H54 (cell line): Measurements from ENCODE around the gene TAS1R2.

Experiments
- DNase-seq: peaks from one replicate; pipeline ENCODE4 v3.0.0; 2011; ENCODE audit warnings: low spot score, mixed read lengths; ENCODE audit not compliant: insufficient read length
- FAIRE-seq: peaks from 3 replicates; lab custom pipeline; 2011; peaks lifted over from hg19 to GRCh38; lab: Jason Lieb, UNC
- POLR2A ChIP-seq: IDR thresholded peaks from 2 replicates; pipeline ENCODE4 v1.6.1; 2011; ENCODE audit warnings: low read depth, mild to moderate bottlenecking, low read length

The TAS1R2 gene

DNA sequence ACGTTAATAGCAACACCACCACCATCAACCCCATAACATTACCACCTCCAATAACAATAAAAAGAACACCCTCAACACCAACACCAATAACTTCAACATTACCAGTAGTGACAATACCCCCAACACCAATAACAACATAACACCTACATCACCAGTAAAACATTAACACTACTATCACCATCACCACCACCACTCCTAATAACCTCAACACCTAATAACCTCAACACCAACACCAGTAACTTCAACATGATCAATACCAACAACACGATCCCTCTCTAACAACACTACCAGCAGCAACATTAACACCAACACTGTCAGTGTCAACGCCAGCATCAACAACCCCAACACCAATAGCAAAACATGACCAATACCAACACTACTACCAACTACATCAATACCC, 57.2 kb downstream of the TAS1R2 start:
- no peak for TF ChIP-seq POLR2A
- DNase-seq (no peak), FAIRE-seq (no peak)

DNA sequence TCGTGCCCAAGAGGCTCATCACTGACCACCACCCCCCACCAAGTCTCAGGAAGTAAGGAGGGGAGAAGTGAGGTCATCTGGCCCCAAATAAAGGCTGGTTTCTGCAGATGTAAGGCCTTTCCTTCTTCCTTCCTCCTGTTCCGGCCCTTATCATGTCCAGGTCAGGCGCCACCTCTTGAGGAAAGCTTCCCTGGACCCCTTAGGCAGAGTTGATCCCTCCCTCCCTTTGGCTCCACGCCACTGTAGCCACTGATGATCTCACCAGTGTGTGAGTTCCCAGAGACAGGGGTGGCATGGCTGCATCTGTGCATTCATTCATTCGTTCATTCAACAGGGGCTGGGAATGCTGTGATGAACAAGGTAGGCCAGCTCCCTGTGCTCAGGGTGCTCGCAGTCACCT, 59.2 kb downstream of the TAS1R2 start:
- TF ChIP-seq POLR2A = no peak
- DNase-seq (no peak), FAIRE-seq (no peak)

DNA sequence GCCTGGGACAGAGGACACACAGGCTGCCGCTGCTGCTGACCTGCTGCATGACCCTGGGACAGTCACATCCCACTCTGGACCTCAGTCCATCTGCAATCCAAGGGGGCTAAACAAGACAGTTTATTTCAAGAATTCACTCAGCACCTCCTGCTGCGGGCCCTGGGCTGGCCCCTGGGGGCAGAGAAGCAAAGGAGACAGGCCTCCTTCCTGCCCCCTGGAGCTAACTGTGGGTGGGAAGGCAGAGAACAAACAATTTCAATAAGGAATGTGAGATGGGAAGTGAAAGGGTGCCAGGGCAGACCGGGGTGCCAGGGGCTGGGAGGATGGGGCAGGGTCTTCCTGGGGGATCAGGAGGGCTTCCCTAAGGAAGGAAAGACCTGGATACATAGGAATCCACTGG, 60.0 kb downstream of the TAS1R2 start:
- FAIRE-seq (no peak), DNase-seq (no peak)
- no peak for TF ChIP-seq POLR2A

- no peak for DNase-seq
- TF ChIP-seq POLR2A = no peak
- no peak for FAIRE-seq
These were observed 60.5 kb downstream of the TAS1R2 start for GRCh38 chr1:18798946-18799345.

- DNase-seq = no peak
- no peak for TF ChIP-seq POLR2A
- no peak for FAIRE-seq
These were observed 60.9 kb downstream of the TAS1R2 start for GRCh38 chr1:18798533-18798932.

DNA sequence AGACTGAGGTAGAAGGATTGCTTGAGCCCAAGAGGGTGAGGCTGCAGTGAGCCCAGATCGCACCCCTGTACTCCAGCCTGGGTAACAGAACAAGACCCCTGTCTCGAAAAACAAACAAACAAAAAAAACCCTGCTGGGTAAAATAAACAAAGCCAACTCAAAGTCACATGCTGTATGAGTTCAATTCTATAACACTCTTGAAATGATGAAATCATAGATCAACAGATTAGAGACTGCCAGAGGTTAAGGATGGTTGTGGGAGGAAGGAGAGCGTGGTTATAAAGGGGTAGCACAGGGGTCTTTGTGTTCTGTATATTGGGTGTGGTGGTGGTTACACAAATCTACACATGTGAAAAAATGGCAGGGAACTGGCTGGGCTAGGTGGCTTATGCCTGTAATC, 62.5 kb downstream of the TAS1R2 start:
- FAIRE-seq (no peak), DNase-seq (no peak)
- TF ChIP-seq POLR2A = no peak

DNA sequence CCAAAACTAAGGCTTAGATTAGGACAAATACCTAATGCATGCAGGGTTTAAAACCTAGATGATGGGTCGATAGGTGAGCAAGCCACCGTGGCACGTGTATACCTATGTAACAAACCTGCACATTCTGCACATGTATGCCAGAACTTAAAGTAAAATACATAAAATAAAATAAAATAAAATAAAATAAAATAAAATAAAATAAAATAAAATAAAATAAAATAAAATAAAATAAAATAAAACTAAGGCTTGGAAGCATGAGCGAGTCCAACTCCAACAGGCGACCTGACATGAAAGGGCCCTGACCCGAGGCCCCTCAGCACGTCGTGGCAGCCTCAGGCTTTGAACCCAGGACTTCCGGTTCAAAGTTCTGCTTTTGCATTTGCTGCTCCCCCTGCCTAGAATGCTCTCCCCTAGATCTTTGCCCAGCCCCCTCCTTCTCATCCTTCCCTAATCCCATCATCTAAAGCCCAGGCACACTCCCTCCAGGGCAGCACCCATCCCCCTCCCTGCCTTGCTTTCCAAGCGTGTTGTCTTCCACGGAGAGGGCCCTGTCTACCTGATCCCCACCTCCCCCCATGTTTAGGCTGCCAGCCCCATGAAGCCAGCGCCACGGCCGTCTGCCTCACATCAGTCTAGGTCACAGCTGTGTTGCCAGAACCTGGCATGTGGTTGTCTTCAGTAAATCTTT, 64.3 kb downstream of the TAS1R2 start:
- FAIRE-seq (no peak), DNase-seq (no peak)
- TF ChIP-seq POLR2A = no peak

DNA sequence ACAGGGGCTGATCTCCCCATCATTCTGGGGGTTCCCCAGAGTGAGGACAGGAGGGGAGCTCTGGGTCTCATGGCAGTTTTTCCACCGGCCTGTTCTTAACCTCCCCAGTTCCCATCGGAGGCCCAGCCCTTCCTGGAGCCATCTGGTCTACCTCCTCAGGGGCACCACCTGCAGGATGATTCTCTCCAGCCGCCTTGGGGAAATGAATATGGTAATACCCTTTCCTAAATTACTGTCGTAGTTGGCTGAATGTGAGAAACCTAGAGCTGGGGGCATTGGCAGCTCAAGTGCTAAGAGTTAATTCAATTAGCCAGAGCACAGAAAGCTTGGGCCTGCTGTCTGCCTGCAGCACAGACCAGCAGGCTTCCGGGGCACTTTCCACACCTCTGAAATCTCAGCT, 64.9 kb downstream of the TAS1R2 start:
- no peak for FAIRE-seq
- no peak for TF ChIP-seq POLR2A
- no peak for DNase-seq

DNA sequence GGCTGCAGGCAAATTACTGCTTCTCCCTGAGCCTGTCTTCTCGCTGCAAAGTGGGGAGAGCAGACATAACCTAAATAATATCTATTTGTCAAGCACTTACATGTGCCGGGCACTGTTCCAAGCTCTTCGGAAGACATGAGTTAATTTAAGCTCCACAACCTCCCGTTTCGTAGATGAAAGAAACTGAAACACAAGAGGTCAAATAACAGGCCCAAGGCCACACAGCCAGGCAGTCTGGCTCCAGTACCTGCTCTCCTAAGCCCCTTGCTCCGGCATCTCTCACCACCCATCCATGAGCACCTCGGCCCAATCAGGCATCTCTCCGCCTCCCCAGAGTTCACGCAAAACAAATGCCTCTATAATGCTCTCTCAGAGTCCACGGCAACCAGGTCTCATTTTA, 65.4 kb downstream of the TAS1R2 start:
- no peak for TF ChIP-seq POLR2A
- no peak for FAIRE-seq
- no peak for DNase-seq

DNA sequence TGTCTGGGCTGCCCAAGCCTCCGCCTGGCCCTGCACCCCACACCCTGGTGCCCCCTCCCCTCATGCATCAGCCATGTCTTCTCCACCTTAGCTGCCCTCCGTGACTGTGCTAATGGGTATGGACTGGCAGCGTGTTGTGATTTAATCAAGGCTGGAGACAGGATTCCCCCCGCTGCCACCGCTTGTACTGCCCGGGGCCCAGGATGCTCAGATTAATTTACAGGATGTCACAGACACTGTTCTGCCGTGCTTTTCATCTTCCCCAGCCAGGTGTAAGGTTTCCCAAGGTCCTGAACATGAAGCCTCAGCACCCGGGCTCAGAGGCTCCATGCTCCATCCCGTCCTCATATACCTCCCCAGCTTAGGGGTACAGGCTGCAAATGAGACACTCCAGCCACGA, 66.3 kb downstream of the TAS1R2 start:
- no peak for TF ChIP-seq POLR2A

DNA sequence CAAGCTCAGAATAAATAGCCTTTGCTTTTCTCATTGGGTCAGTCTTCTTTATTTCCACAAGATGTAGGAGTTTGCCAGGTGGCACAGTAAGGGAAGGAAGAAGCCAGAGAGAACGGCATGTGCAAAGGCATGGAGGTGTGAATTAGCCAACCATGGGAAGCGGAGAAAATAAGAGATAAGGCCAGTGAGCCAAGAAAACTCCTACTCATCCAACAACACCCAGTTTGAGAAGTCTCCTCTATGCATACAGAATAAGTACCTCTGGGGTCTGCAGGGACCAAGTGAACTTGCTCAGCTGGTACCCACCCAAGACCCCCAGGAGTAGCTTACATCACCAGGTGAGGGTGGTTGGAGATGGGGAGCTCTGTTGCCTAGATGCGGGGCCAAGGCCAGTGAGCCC, 66.7 kb downstream of the TAS1R2 start:
- DNase-seq = no peak
- no peak for FAIRE-seq
- TF ChIP-seq POLR2A = no peak

More for the DNA sequence above, 66.3 kb downstream of the TAS1R2 start:
- no peak for DNase-seq
- no peak for FAIRE-seq
